Spinal cord (tissue), 10 donors: ENCODE measurements around the gene DAGLB. TPM values are rescaled to one million over a fixed set of nuclear protein-coding genes. Genes with fewer than 3 reads are reported as not detected.

Experiments used
- DNase-seq, 6 donors: peaks; one replicate each; pipeline versions ENCODE4 v3.0.0 to v3.0.0-alpha.2; 2013 to 2015; ENCODE audit warnings: low spot score in 6 of 6, low read depth in 4 of 6
- H3K27ac ChIP-seq: one replicate; pipeline ENCODE4 v1.5.1; 2013; ENCODE audit warnings: low read depth, low read length, control low read depth
- H3K27me3 ChIP-seq: one replicate; pipeline ENCODE4 v1.6.1; 2013; ENCODE audit warnings: low read length; ENCODE audit not compliant: control insufficient read depth, insufficient read depth
- H3K36me3 ChIP-seq: one replicate; pipeline ENCODE4 v1.6.1; 2013; ENCODE audit warnings: low read length; ENCODE audit not compliant: control insufficient read depth, insufficient read depth
- H3K4me1 ChIP-seq: one replicate; pipeline ENCODE4 v1.6.1; 2013; ENCODE audit warnings: low read length; ENCODE audit not compliant: control insufficient read depth, insufficient read depth
- H3K4me3 ChIP-seq: one replicate; pipeline ENCODE4 v1.5.1; 2013; ENCODE audit warnings: low read depth, low read length, control low read depth
- H3K9me3 ChIP-seq: one replicate; pipeline ENCODE4 v1.6.1; 2013; ENCODE audit warnings: low read length; ENCODE audit not compliant: control insufficient read depth, insufficient read depth
- WGBS: methylation state at CpG from one replicate; pipeline ENCODE4 v1.1.5; 2013; ENCODE audit warnings: missing lambda C conversion rate; ENCODE audit not compliant: insufficient coverage; 5-methylcytosine and 5-hydroxymethylcytosine counted together
- polyA plus RNA-seq, 2 donors: library from polyadenylated mRNA; unstranded; fragments of 120-200 nt; gene quantifications; one replicate each; pipeline ENCODE4 v1.2.1, GENCODE V29; 2013; ENCODE audit not compliant: insufficient read length in 2 of 2
- total RNA-seq, 2 donors: library from RNA; depleted of rRNA in 1 of 2; stranded (reverse); fragments of 120-200 nt in 1 of 2; fragments of >200 nt in 1 of 2; gene quantifications; one replicate each; pipeline versions ENCODE4 v1.2.3 to v1.2.4, GENCODE V29; 2013 to 2014
- donor health status: healthy.

Gene DAGLB
- total and polyA plus RNA-seq, 4 donors, result 16.4 to 21.9 (median 17.3) TPM

DNA sequence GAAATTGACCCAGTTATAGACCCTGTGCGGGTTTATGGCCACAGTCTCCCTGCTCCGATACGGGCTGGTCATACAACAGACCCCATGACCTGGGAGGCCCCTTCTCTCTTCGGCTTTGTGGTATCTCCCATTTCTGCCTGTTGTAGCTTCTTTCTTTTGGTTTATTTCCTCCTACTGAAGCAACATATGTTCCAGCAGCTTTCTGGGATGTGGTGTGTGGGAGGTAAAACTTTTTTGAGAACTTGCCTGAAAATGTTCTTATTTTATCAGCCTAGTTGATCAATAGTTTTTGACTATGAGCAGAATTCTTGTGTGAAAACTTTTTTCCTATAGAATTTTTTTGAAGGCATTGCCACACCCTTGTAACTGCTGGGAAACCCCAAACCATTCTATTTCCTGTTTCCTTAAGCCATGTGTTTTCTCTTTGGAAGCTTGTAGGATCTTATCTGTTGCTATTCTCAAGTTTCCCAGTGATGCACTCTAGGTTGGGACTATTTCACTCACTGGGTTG, 80.0 kb downstream of the DAGLB start:
- no peak overlapping the region for H3K4me3 ChIP-seq
- H3K27me3 ChIP-seq, result no peaks in the 10 kb centered on the region
- no peak for DNase-seq
- WGBS, result 79% methylated on average over 3 of the region's 4 CpGs
- H3K4me1 ChIP-seq, result no peaks in the 10 kb centered on the region
- H3K36me3 ChIP-seq, result no peaks in the 10 kb centered on the region
- peak overlapping the region; percentile 48 for H3K27ac ChIP-seq
- no peaks in the 10 kb centered on the region for H3K9me3 ChIP-seq

GRCh38 chr7:6365451-6365850, 82.3 kb downstream of the DAGLB start:
- no peaks in the 10 kb centered on the region for H3K4me1 ChIP-seq
- 87% methylated on average over 5 of the region's 5 CpGs for WGBS
- no peak overlapping the region for H3K4me3 ChIP-seq
- H3K9me3 ChIP-seq, result no peaks in the 10 kb centered on the region
- no peaks in the 10 kb centered on the region for H3K36me3 ChIP-seq
- DNase-seq, result peak in 1 of 6 donors; percentile 3
- H3K27me3 ChIP-seq, result no peaks in the 10 kb centered on the region
- H3K27ac ChIP-seq, result no peak overlapping the region

GRCh38 chr7:6360841-6361240, 86.9 kb downstream of the DAGLB start:
- Histone ChIP-seq H3K9me3 (no peaks in the 10 kb centered on the region), H3K4me1 (no peaks in the 10 kb centered on the region), H3K4me3 (no peak overlapping the region), H3K36me3 (no peaks in the 10 kb centered on the region), H3K27ac (no peak overlapping the region), H3K27me3 (no peaks in the 10 kb centered on the region)
- no peak for DNase-seq
- WGBS, result 94% methylated on average over 4 of the region's 5 CpGs

GRCh38 chr7:6359734-6360133, 88.0 kb downstream of the DAGLB start:
- no peak for DNase-seq
- Histone ChIP-seq H3K27ac (no peak overlapping the region), H3K4me1 (no peaks in the 10 kb centered on the region), H3K4me3 (no peak overlapping the region), H3K9me3 (no peaks in the 10 kb centered on the region), H3K36me3 (no peaks in the 10 kb centered on the region), H3K27me3 (no peaks in the 10 kb centered on the region)
- no CpG with 5 or more reads among the region's 2 CpGs for WGBS

Other genes starting within 250 kb of the DAGLB start
- 10 to 100 TPM; 24.8 to 26.9 TPM for gene CYTH3, start 175.3 kb downstream of the DAGLB start, total RNA-seq
- 10 to 100 TPM; 35.7 to 41.9 TPM for gene CYTH3, start 175.3 kb downstream of the DAGLB start, polyA plus RNA-seq
- 10 to 100 TPM; 24.9 to 26.8 TPM for gene FAM220A, start 99.0 kb downstream of the DAGLB start, total RNA-seq
- gene FAM220A, start 99.0 kb downstream of the DAGLB start, polyA plus RNA-seq, result 10 to 100 TPM; 33.0 to 34.7 TPM
- 10 to 100 TPM; 68.1 to 83.8 TPM for gene RAC1, start 73.4 kb downstream of the DAGLB start, total RNA-seq
- 100 to 1,000 TPM; 279 to 328 TPM for gene RAC1, start 73.4 kb downstream of the DAGLB start, polyA plus RNA-seq
- gene KDELR2, start 36.2 kb upstream of the DAGLB start, total RNA-seq, result 100 to 1,000 TPM; 101 to 149 TPM
- 100 to 1,000 TPM; 108 to 109 TPM for gene KDELR2, start 36.2 kb upstream of the DAGLB start, polyA plus RNA-seq
- gene GRID2IP, start 103.5 kb upstream of the DAGLB start, total RNA-seq, result under 1 TPM; 0.30 to 0.39 TPM
- 1 to 10 TPM in 1 of 2 donors, under 1 TPM in 1; 0.36 to 1.2 TPM for gene GRID2IP, start 103.5 kb upstream of the DAGLB start, polyA plus RNA-seq
- 10 to 100 TPM; 64.6 to 87.1 TPM for gene ZDHHC4, start 129.5 kb upstream of the DAGLB start, total RNA-seq
- 10 to 100 TPM; 57.0 to 61.2 TPM for gene ZDHHC4, start 129.5 kb upstream of the DAGLB start, polyA plus RNA-seq
- gene INTS15, start 142.1 kb upstream of the DAGLB start, total RNA-seq, result 10 to 100 TPM; 14.0 to 22.6 TPM
- gene INTS15, start 142.1 kb upstream of the DAGLB start, polyA plus RNA-seq, result 10 to 100 TPM; 51.5 to 57.0 TPM
- gene ZNF853, start 167.7 kb upstream of the DAGLB start, total RNA-seq, result 10 to 100 TPM; 12.9 to 14.8 TPM
- gene ZNF853, start 167.7 kb upstream of the DAGLB start, polyA plus RNA-seq, result 10 to 100 TPM; 42.6 to 46.8 TPM
- 10 to 100 TPM in 1 of 2 donors, 1 to 10 TPM in 1; 9.9 to 17.3 TPM for gene ZNF316, start 189.4 kb upstream of the DAGLB start, total RNA-seq
- 10 to 100 TPM; 38.5 to 54.5 TPM for gene ZNF316, start 189.4 kb upstream of the DAGLB start, polyA plus RNA-seq